Kidney tubule cell (primary cell): ENCODE results near the gene EML3.
"Not testable (repeated sequence)": the region's sequence is repeated elsewhere in the genome, so short reads cannot be mapped to it uniquely, and the experiment has no call there.

Source experiments
- DNase-seq: peaks from one replicate; pipeline ENCODE4 v3.0.0-alpha.2; 2018; ENCODE audit warnings: low spot score

Gene EML3

GRCh38 chr11:62600367-62601121 is 12.0 kb downstream of the EML3 start:
- no peak for DNase-seq

DNA sequence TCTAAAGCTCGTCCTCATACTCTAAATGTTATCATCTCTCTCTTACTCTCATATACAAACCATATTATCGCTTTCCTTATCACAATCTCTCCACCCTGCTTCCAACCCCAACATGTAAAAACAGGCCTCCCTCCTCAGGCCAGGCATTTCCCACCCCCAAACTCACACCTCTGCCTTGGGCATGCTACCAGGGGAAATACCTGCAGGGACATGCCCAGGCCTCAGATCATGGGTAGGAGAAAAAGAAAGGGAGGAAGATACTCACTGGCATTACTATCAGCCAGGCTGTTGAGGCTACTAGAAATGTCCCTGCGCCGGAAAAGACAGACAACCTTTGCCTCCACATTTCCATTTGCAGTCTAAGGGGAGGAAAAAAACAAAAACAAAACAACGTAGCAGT is 12.7 kb downstream of the EML3 start:
- DNase-seq = no peak

DNA sequence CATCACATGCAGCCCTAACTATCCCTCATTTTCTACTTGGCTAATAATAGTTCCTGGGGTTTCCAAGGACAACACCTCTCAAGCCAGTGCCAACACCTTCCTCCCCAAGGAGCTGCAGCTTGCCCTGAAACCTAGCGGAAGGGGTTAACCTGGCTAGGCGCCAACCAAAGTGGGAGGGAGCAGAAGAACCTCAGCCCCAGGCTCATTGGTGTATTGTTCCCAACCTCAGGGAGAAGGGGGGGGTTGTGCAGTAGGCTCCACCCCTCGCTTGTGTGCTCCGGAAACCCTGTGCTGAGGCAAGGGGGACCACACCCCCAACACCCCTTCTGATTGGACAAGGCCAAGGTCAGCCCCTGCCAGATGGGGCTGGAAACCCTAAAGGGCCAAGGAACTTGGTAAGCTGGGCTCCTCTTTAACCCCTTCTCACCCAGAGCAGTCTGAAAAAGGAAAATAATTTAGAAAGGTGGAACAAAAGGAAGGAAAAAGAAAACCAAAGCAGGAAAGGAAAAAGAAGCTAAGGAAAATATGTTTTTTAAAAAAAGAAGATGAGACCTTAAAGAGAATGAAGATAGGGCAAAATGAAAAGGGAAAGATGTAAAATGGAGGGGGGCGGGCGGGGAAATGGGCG is 13.4 kb downstream of the EML3 start:
- DNase-seq = peak; percentile 96

- no peak for DNase-seq
Observed at GRCh38 chr11:62595124-62595523, 17.5 kb downstream of the EML3 start.

GRCh38 chr11:62593434-62594044 is 19.0 kb downstream of the EML3 start:
- peak; percentile 72 for DNase-seq

DNA sequence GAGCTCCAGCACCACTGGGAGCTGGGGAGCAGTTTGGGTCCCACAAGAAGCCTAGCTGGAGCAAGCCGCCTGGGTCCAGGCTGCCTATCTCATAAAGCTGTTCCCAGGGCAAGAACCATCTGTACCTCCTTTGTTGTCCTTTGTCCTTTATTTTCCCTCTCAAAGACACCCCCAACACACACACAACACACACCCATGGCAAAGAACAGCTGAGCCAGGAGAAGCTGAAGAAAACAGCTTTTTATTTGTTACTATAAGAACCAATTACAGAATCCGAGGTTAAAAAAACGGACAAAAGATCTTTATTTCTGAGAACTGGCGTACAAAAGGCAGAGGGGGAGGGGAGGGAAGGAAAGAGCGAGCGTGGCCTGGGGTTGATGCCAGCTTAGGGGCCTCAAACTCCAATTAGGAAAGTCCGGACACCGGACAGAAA is 19.6 kb downstream of the EML3 start:
- DNase-seq = no peak

DNA sequence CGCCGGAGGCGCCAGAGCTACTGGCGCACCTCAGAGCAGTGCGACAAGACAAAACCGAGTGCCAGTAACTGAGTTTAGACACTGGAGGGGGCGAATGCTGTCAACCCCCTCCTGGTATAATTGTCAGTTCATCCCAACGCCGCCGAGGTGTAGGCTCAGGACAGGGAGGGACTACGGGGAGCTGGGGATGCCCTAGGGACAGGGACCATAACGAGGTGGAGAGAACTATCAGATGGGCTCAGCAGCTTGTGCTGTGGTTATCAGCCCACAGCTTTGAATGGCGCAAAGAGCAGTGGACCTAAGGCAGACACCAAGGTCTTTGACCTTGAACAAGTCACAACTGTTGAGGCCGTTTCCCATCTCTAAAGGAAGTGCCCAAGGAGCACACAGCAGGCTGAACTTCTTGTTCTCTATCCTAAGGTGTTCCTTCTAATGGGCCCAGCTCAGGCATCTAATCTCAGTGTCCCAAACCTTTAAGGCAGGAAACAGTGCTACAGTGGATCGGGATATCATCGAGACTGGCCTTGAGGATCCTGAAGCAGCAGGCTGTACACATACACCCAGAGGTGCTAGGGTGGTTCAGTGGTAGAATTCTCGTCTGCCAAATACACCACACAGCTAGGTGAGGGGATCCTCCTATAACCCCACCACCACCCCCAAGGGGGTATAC is 20.3 kb downstream of the EML3 start:
- DNase-seq = no peak

- peak; percentile 99 for DNase-seq
Observed at GRCh38 chr11:62591448-62592145, 21.0 kb downstream of the EML3 start, which contains the start of gene TUT1. TSS of gene TUT1 (minus strand) at chr11:62591523. CDS start at chr11:62591485, 38 bp downstream.

- peak; percentile 20 for DNase-seq
Observed at GRCh38 chr11:62588966-62589637, 23.5 kb downstream of the EML3 start.

- DNase-seq = not testable (repeated sequence)
Observed at GRCh38 chr11:62585356-62585755, 27.2 kb downstream of the EML3 start.

GRCh38 chr11:62581735-62582134 is 30.8 kb downstream of the EML3 start:
- DNase-seq = not testable (repeated sequence)

- no peak for DNase-seq
Observed at GRCh38 chr11:62580959-62581715, 31.4 kb downstream of the EML3 start.

- peak; percentile 65 for DNase-seq
Observed at GRCh38 chr11:62579252-62579651, 33.3 kb downstream of the EML3 start.

- no peak for DNase-seq
Observed at GRCh38 chr11:62578541-62578940, 34.0 kb downstream of the EML3 start.

DNA sequence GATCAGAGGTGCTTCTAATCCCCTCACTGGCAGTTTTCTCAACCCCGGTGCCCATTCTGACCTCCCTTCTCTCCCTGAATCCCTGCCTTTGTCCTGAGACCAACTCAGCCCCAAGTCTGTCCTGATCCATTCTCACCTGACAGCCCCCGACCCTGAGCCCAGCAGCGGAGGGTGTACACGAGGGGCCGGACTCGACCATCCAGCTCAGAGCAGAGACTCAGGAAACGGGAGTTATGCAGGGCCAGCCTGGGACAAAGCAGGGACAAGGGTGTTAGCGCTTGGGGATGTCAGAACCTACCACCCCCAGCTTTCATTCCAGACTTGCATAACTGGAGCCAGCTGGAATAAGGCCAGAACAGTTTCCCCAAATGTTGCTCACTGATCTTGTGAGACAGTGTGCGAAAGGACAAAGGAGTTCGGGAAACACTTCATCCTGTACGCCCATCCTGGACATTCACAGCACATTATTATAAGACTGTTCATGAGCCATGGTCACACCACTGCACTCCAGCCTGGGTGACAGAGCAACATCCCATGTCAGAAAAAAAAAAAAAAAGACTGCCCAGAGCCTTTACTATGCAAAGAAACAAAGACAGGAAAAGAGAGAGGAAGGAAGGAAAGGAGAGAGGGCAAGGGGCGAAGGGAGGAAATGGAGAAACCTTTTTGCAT is 35.4 kb downstream of the EML3 start:
- DNase-seq = no peak

GRCh38 chr11:62575837-62576236 is 36.7 kb downstream of the EML3 start:
- no peak for DNase-seq

GRCh38 chr11:62575156-62575555 is 37.4 kb downstream of the EML3 start:
- DNase-seq = no peak

DNA sequence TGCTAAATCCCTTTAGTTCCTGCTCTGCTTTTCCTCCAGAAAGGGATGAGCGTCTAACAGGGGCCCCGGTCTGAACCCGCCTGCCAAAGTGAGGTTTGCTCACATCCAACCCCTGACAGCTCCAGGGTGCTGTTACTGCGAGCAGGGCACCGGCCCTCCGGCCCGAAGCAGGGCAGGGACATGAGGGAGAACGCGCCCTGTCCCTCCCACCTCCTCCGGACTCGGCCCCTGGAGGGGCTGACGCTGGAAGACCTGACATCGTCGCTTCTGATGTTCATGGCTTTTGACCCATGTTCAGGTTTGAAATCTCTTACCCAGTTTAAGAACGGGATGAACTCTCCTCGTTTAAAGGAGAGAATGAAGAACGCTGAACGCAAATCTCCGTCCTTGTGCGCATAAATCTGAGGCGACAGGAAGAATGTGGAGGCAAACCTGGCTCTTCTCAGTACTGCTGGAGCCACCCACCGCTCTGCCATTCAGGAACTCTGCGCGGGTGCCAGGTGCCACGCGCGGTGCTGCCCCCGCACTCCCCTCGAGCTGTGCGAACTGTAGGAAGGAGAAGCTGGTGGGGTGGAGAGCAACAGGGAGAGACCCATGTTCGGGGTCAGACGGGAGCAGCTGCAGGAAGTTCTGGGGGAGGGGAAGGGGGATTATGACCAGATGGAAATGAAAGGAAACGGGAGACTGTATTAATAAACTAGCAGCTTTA is 38.1 kb downstream of the EML3 start:
- DNase-seq = no peak

DNA sequence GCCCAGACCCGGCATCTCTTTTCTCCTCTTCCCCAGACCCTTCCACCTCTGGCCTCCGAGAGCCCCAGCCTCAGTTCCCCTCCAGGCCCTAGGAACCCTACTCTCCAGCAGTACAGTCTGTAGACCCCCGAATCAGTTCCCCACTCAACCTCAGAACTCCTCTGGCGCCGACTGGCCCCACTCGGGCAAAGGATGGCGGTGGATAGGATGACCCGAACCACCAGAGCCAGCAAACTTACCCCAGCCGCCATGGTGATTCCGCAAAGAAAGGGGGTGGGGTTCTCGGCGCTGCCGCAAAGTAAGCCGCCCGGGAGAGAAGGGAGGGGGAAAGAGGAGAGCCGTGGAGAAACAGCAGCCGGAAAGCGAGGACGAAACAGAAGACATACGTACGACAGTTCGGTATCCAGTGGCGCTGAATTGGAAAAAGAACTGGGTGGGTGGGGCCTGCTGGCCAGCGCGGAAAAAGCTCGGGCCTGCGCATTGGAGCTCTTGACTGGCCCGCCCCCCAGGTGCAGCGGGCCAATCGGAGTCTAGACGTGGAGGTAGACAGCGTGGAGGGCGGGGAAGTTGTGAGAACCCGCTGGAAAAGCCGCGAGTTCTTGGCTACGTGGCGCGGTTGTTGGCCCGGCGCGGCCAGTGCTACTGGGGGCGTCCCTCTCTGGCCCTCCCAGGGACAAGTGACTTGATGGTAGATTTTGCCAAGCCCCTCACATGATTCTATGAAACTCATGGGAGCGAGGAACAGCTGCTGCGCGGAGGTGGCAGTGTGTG is 38.8 kb downstream of the EML3 start, which contains the start of gene EEF1G:
Gene EEF1G, minus strand, starts transcription at position 300 of the 771 bp plus-strand sequence. Its CDS starts 49 bp downstream, at position 251.
- peak; percentile 100 for DNase-seq
